ENCODE measurements around the gene CHML. TPM values are rescaled to one million over a fixed set of nuclear protein-coding genes. Genes with fewer than 3 reads are reported as not detected.

CHML gene
- total and polyA plus RNA-seq, 12 donors = 1.7 to 11.4 (median 7.7) TPM

DNA sequence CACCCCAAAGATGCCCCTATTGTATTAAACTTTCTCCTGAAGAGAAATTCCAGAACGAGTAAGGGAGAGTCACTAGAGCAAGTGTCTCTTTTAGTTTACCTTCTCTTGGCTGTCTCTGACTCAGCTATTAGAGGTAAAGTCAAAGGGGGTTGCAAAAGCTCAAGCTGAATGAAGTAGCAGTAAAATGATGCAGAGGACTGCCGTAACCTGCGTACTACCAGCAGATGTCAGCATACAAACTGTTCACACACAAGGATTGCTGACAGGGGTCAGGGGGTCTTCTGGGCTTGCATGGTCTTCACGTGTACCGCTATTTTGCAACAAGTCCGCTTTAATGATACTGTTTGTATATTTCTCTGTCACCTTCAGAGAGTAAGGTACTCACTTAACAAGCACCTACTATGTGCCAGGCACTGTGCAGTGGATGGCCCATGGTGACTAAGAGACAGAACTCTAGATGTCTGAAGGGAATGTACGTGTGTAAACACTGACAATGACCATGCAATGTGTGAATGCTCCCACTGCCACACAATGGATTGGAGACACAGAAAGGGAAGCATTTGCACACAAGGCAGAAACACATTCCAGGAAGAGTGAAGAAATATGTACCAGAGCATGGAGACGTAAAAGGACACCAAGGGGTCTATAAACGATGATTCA lies 34.9 kb downstream of the CHML start:
- H3K9me3 ChIP-seq = no peaks in the 10 kb centered on the region
- DNase-seq (no peak), ATAC-seq (no peak)
- no peak overlapping the region for H3K4me3 ChIP-seq
- H3K36me3 ChIP-seq = no peaks in the 10 kb centered on the region
- 74 to 79% methylated on average over 9 of the region's 9 CpGs for WGBS, 2 donors
- TF ChIP-seq, protein P1, sequence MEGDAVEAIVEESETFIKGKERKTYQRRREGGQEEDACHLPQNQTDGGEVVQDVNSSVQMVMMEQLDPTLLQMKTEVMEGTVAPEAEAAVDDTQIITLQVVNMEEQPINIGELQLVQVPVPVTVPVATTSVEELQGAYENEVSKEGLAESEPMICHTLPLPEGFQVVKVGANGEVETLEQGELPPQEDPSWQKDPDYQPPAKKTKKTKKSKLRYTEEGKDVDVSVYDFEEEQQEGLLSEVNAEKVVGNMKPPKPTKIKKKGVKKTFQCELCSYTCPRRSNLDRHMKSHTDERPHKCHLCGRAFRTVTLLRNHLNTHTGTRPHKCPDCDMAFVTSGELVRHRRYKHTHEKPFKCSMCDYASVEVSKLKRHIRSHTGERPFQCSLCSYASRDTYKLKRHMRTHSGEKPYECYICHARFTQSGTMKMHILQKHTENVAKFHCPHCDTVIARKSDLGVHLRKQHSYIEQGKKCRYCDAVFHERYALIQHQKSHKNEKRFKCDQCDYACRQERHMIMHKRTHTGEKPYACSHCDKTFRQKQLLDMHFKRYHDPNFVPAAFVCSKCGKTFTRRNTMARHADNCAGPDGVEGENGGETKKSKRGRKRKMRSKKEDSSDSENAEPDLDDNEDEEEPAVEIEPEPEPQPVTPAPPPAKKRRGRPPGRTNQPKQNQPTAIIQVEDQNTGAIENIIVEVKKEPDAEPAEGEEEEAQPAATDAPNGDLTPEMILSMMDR (IDR thresholded peaks at IDR 0.05) = peak in 1 of 9 donors; percentile 17
- no peaks in the 10 kb centered on the region for H3K27me3 ChIP-seq
- H3K27ac ChIP-seq = no peak overlapping the region
- peaks cover 0 to 18% (median 0%) of the 10 kb centered on the region in 9 donors for H3K4me1 ChIP-seq
- intact Hi-C loops (cut with DNase I) = loop anchor here in 2 of 10 donors (10.0 kb wide), 2 partner anchors 60 to 400 kb away; no protein-coding TSS in a partner anchor

DNA sequence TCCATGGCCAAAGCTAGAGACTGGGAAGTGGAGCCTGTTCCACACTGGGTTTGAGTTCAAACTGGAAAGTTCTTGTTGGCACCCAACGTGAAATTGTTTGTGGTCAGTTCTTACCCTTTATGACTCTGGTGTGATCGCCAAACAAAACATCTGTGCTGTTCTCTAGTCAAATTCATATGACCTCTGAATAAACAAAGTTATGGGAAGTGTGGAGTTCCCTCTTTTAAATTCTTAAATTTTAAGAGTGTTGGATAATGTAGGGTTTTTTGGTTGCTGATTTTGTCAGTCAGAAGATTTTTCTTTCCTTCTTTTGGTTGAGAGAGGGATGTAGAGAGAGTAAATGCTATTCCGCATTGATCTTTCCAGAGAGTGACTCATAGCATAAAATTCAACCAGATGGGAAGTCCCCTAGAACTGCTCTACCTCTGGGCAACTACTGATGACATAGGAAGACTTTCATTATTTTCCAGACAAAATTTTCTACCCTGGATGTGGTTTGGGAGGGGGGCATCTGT lies 36.4 kb downstream of the CHML start:
- no peaks in the 10 kb centered on the region for H3K27me3 ChIP-seq
- TF ChIP-seq, protein P1 (IDR thresholded peaks at IDR 0.05) = no peak
- no peak for DNase-seq
- H3K4me1 ChIP-seq = peaks cover 0 to 18% (median 0%) of the 10 kb centered on the region in 9 donors
- 73 to 88% methylated on average over 3 of the region's 3 CpGs for WGBS, 2 donors
- ATAC-seq = peak in 4 of 8 donors; percentile 33 to 64 (median 40)
- intact Hi-C loops (cut with DNase I) = loop anchor here in 2 of 10 donors (10.0 kb wide), 2 partner anchors 61 to 401 kb away; no protein-coding TSS in a partner anchor
- H3K36me3 ChIP-seq = no peaks in the 10 kb centered on the region
- H3K9me3 ChIP-seq = no peaks in the 10 kb centered on the region
- H3K4me3 ChIP-seq = no peak overlapping the region
- peak overlapping the region in 1 of 10 donors; percentile 79 for H3K27ac ChIP-seq

DNA sequence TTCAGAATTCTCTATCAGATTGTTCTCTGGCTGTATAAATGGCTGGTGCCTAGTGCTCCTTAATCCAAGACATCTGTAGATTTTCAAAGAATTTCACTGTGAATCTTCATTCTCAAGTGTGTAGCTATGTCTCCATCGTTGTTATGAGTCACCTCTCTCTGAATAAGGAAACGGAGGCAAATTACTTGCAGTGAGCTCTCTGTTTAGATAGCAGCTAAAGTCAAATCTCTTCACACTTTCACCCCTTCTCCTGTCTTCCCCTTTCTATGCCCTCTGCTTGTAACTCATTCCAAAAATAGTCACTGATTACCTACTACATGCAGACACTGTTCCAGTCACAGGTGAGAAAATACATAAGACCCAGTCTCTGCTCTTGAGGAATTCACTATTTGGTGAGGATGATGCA lies 39.7 kb downstream of the CHML start:
- no peak overlapping the region for H3K27ac ChIP-seq
- H3K27me3 ChIP-seq = no peaks in the 10 kb centered on the region
- no peaks in the 10 kb centered on the region for H3K36me3 ChIP-seq
- H3K9me3 ChIP-seq = no peaks in the 10 kb centered on the region
- intact Hi-C loops (cut with DNase I) = loop anchor here in 2 of 10 donors (10.0 kb wide), 2 partner anchors 64 to 404 kb away; no protein-coding TSS in a partner anchor
- TF ChIP-seq, protein P1 (IDR thresholded peaks at IDR 0.05) = no peak
- ATAC-seq (no peak), DNase-seq (no peak)
- H3K4me1 ChIP-seq = peaks cover 0 to 15% (median 0%) of the 10 kb centered on the region in 9 donors
- H3K4me3 ChIP-seq = no peak overlapping the region
- WGBS, 2 donors = 32 to 40% methylated on average over 2 of the region's 2 CpGs

DNA sequence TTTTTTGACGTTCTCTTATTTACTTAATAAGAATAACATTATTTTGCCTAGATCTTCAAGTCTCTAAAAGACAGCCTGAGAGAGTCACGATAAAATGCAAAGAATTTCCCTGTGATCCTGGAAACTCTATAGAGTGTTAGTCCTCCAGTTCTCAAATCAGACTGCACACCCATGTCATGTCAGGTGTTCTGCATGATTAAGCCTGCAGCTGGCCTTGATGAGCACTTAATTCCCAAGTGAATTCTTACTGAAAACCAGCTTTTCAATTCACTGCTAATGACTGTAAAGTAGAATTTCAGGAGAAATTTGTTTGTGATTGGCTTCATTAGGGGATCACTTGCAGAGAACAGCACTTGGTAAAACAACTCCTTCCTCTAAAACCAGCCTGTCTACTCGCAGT lies 41.9 kb downstream of the CHML start:
- Histone ChIP-seq H3K36me3 (peaks cover 0 to 16% (median 0%) of the 10 kb centered on the region in 9 donors), H3K9me3 (no peaks in the 10 kb centered on the region), H3K27me3 (no peaks in the 10 kb centered on the region), H3K27ac (no peak overlapping the region), H3K4me3 (no peak overlapping the region), H3K4me1 (peaks cover 0 to 4% (median 0%) of the 10 kb centered on the region in 9 donors)
- TF ChIP-seq, protein P1 (IDR thresholded peaks at IDR 0.05) = no peak
- no peak for ATAC-seq
- 87 to 94% methylated on average over 3 of the region's 3 CpGs for WGBS, 2 donors
- DNase-seq = no peak
- intact Hi-C loops (cut with DNase I) = no loop called here

All from heart right ventricle (tissue), 16 donors.